Progenitor cell of endocrine pancreas (in vitro differentiated cells): Measurements from ENCODE around the gene CRYBA1. TPM values are rescaled to one million over a fixed set of nuclear protein-coding genes. Genes with fewer than 3 reads are reported as not detected.

Source experiments
- DNase-seq: peaks from one replicate; pipeline ENCODE4 v3.0.0; 2021; ENCODE audit warnings: low spot score; ENCODE audit not compliant: unreplicated experiment
- H3K27ac Mint-ChIP-seq: 2 replicates; pipeline ENCODE4 v1.8.0; 2021; ENCODE audit warnings: mild to moderate bottlenecking, moderate library complexity, mixed read lengths
- H3K27me3 Mint-ChIP-seq: 2 replicates; pipeline ENCODE4 v1.8.0; 2021; ENCODE audit warnings: mixed read lengths
- H3K36me3 Mint-ChIP-seq: 2 replicates; pipeline ENCODE4 v1.8.0; 2022; ENCODE audit warnings: mixed read lengths; ENCODE audit not compliant: insufficient read depth
- H3K4me1 Mint-ChIP-seq: 2 replicates; pipeline ENCODE4 v1.8.0; 2021; ENCODE audit warnings: low read depth, mixed read lengths
- H3K4me3 Mint-ChIP-seq: 2 replicates; pipeline ENCODE4 v1.8.0; 2021; ENCODE audit warnings: low read depth, mild to moderate bottlenecking, moderate library complexity, mixed read lengths
- H3K9me3 Mint-ChIP-seq: 2 replicates; pipeline ENCODE4 v1.8.0; 2021; ENCODE audit warnings: low read depth, mixed read lengths
- total RNA-seq: library from RNA; stranded (reverse); gene quantifications from 2 replicates; pipeline ENCODE4 v1.2.1, GENCODE V29; 2021
- TF ChIP-seq, protein P1 (sequence below): fragments of 200-600 bp; sonication (generic); IDR thresholded peaks from one replicate; pipeline ENCODE4 v1.5.0; 2021; ENCODE audit warnings: antibody characterized with exemption, mild to moderate bottlenecking; ENCODE audit not compliant: unreplicated experiment

The CRYBA1 gene
- total RNA-seq, 1 donor from 2014 or later = not detected

GRCh38 chr17:29245401-29245800 is 1.3 kb upstream of the CRYBA1 start:
- Mint-ChIP-seq H3K9me3 (no peaks in the 10 kb centered on the region), H3K4me3 (no peak overlapping the region)
- TF ChIP-seq, protein P1, sequence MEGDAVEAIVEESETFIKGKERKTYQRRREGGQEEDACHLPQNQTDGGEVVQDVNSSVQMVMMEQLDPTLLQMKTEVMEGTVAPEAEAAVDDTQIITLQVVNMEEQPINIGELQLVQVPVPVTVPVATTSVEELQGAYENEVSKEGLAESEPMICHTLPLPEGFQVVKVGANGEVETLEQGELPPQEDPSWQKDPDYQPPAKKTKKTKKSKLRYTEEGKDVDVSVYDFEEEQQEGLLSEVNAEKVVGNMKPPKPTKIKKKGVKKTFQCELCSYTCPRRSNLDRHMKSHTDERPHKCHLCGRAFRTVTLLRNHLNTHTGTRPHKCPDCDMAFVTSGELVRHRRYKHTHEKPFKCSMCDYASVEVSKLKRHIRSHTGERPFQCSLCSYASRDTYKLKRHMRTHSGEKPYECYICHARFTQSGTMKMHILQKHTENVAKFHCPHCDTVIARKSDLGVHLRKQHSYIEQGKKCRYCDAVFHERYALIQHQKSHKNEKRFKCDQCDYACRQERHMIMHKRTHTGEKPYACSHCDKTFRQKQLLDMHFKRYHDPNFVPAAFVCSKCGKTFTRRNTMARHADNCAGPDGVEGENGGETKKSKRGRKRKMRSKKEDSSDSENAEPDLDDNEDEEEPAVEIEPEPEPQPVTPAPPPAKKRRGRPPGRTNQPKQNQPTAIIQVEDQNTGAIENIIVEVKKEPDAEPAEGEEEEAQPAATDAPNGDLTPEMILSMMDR = no peak

GRCh38 chr17:29247219-29247618 is 560 bp downstream of the CRYBA1 start:
- no peak overlapping the region for H3K4me3 Mint-ChIP-seq

More at GRCh38 chr17:29245401-29245800, 1.3 kb upstream of the CRYBA1 start:
- no peak overlapping the region for H3K27ac Mint-ChIP-seq
- no peaks in the 10 kb centered on the region for H3K36me3 Mint-ChIP-seq
- no peak for DNase-seq
- no peaks in the 10 kb centered on the region for H3K4me1 Mint-ChIP-seq
- H3K27me3 Mint-ChIP-seq = no peaks in the 10 kb centered on the region

DNA sequence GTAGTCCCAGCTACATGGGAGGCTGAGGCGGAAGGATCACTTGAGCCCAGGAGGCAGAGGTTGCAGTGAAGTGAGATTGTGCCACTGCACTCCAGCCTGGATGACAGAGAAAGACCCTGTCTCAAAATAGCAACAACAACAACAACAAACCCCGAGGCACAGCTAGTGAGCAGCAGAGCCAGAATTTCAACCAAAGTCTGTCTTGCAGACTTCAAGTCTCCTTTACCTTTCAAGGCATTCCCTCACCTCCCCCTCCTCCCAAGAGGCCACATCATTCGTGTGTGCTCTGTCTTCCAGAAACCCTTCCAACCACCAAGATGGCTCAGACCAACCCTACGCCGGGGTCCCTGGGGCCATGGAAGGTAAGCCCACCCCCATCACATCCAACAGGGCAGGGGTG is 2.2 kb downstream of the CRYBA1 start:
- H3K4me3 Mint-ChIP-seq = no peak overlapping the region
- no peaks in the 10 kb centered on the region for H3K27me3 Mint-ChIP-seq
- no peaks in the 10 kb centered on the region for H3K4me1 Mint-ChIP-seq
- TF ChIP-seq, protein P1 = no peak
- DNase-seq = no peak
- peaks cover 1% of the 10 kb centered on the region for H3K36me3 Mint-ChIP-seq
- H3K9me3 Mint-ChIP-seq = no peaks in the 10 kb centered on the region
- no peak overlapping the region for H3K27ac Mint-ChIP-seq

More at GRCh38 chr17:29247219-29247618, 560 bp downstream of the CRYBA1 start:
- TF ChIP-seq, protein P1 = no peak
- Mint-ChIP-seq H3K36me3 (no peaks in the 10 kb centered on the region), H3K27ac (no peak overlapping the region), H3K27me3 (no peaks in the 10 kb centered on the region), H3K4me1 (no peaks in the 10 kb centered on the region), H3K9me3 (no peaks in the 10 kb centered on the region)
- DNase-seq = no peak

- H3K36me3 Mint-ChIP-seq = peaks cover 1% of the 10 kb centered on the region
- H3K4me3 Mint-ChIP-seq = no peak overlapping the region
- no peak overlapping the region for H3K27ac Mint-ChIP-seq
- no peaks in the 10 kb centered on the region for H3K27me3 Mint-ChIP-seq
- no peak for DNase-seq
- TF ChIP-seq, protein P1 = no peak
- peaks cover 7% of the 10 kb centered on the region for H3K4me1 Mint-ChIP-seq
- H3K9me3 Mint-ChIP-seq = no peaks in the 10 kb centered on the region
These were observed 4.0 kb downstream of the CRYBA1 start for GRCh38 chr17:29250666-29251065.

GRCh38 chr17:29251184-29251583 is 4.5 kb downstream of the CRYBA1 start:
- TF ChIP-seq, protein P1 = no peak
- Mint-ChIP-seq H3K9me3 (no peaks in the 10 kb centered on the region), H3K4me3 (no peak overlapping the region), H3K27me3 (no peaks in the 10 kb centered on the region), H3K4me1 (peaks cover 11% of the 10 kb centered on the region), H3K27ac (no peak overlapping the region), H3K36me3 (peaks cover 1% of the 10 kb centered on the region)
- no peak for DNase-seq
